ENCODE results near the gene TRIP6. TPM values are rescaled to one million over a fixed set of nuclear protein-coding genes. Genes with fewer than 3 reads are reported as not detected.

TRIP6 gene
- total RNA-seq, 1 donor from 2014 or later = 14.9 TPM

DNA sequence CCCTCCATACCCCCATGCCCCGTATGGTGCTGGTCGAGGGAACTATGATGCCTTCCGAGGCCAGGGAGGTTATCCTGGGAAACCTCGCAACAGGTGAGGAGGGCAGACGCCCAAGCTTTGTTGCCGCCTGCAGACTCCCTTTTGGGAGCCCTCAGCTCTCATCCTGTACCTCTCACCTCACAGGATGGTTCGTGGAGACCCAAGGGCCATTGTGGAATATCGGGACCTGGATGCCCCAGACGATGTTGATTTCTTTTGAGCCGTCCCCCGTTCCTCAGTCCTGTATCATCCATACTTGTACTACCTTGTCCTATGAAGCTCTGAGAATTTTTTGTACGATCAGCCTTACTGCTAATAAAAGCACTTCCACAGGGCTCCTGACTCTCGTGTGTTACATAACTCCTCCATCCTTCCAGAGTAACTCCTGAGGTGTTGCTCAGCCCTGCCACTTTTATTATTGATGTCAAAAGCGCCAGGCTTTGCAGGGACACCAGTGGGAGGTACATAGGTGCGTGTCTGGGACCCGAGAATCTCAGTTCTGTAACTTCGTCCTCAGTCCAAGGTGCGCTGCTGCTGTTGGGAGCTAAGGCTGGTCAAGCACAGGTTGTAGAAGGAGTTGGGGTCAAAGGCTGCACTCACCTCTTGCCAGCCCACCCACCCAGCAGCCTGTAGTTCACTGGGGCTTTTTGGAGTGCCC is 21.3 kb downstream of the TRIP6 start:
- peaks cover 39% of the 10 kb centered on the region for H3K36me3 Mint-ChIP-seq
- H3K9me3 Mint-ChIP-seq = no peaks in the 10 kb centered on the region
- peak overlapping the region; percentile 69 for H3K4me3 ChIP-seq
- peaks cover 10% of the 10 kb centered on the region for H3K4me1 ChIP-seq
- H3K9me3 ChIP-seq (ENCODE audit: low read depth) = no peaks in the 10 kb centered on the region
- H3K36me3 ChIP-seq = peaks cover under 1% of the 10 kb centered on the region
- H3K27me3 Mint-ChIP-seq (ENCODE audit: insufficient read depth, low read depth) = peaks cover 12% of the 10 kb centered on the region
- TF ChIP-seq, protein P1, sequence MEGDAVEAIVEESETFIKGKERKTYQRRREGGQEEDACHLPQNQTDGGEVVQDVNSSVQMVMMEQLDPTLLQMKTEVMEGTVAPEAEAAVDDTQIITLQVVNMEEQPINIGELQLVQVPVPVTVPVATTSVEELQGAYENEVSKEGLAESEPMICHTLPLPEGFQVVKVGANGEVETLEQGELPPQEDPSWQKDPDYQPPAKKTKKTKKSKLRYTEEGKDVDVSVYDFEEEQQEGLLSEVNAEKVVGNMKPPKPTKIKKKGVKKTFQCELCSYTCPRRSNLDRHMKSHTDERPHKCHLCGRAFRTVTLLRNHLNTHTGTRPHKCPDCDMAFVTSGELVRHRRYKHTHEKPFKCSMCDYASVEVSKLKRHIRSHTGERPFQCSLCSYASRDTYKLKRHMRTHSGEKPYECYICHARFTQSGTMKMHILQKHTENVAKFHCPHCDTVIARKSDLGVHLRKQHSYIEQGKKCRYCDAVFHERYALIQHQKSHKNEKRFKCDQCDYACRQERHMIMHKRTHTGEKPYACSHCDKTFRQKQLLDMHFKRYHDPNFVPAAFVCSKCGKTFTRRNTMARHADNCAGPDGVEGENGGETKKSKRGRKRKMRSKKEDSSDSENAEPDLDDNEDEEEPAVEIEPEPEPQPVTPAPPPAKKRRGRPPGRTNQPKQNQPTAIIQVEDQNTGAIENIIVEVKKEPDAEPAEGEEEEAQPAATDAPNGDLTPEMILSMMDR (IDR thresholded peaks at IDR 0.05) = no peak
- TF ChIP-seq EZH2 (IDR thresholded peaks at IDR 0.05) = no peak
- no peak for TF ChIP-seq EZH2phosphoT487 (IDR thresholded peaks at IDR 0.05)
- H3K27ac ChIP-seq = no peak overlapping the region
- H3K4me3 Mint-ChIP-seq = peak overlapping the region; percentile 80
- peaks cover 52% of the 10 kb centered on the region for H4K20me1 ChIP-seq (ENCODE audit: low read depth)
- H3K9ac ChIP-seq = peak overlapping the region; percentile 64
- no peak overlapping the region for H2AFZ ChIP-seq (replicated peaks)
- H3K27ac Mint-ChIP-seq = no peak overlapping the region
- H3K4me2 ChIP-seq = peak overlapping the region; percentile 95
- H3K4me1 Mint-ChIP-seq = peaks cover 30% of the 10 kb centered on the region
- no peak for DNase-seq (ENCODE audit: low spot score)
- no peaks in the 10 kb centered on the region for H3K27me3 ChIP-seq
- peaks cover 24% of the 10 kb centered on the region for H3K79me2 ChIP-seq (ENCODE audit: low read depth)
- peaks cover 59% of the 10 kb centered on the region for H3F3A ChIP-seq (ENCODE audit: low read depth)

DNA sequence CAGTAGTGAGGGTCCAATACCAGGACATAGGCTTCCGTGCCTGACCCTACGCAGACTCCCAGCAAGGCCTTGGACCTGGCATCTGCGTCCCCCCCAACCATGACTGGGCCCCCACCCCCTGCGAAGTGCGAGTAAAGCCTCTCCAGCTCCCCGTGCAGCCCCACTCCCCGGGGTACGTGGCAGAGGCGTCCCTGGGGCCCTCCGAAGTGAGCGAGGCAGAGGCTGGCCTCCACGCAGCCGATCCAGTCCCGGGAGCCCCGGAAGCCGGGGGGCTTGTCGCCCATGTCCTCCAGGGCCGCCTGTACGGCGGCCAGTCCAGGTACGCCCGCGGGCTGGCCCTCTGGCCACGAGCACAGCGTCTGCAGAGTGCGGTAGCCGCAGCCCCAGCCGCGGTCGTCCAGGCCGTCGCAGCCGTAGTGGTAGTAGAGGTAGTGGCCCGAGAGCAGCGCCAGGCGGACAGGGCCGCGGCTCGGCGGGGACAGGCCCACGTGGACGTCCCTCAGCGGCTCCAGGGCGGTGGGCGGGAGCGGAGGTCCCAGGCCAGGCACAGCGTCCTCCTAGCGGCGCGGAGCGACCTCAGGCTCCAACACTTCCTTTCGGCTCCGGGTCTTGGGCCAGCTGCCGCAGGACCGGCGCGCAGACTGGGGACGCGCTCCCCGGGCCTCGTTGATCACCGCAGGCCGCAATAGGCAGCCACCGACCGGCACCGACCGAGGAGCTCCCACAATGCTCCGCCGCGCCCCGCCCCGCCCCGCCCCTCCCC is 22.0 kb downstream of the TRIP6 start, which contains the start of gene UFSP1:
TSS of gene UFSP1 (minus strand) at position 728 of the 763 bp plus-strand sequence. CDS start at position 284, 444 bp downstream.
- peaks cover 52% of the 10 kb centered on the region for H3F3A ChIP-seq (ENCODE audit: low read depth)
- H3K4me2 ChIP-seq = peak within 1 kb of the TSS; percentile 95
- Mint-ChIP-seq H3K4me3 (peak within 1 kb of the TSS; percentile 92), H3K9me3 (no peaks in the 10 kb centered on the region), H3K27me3 (ENCODE audit: insufficient read depth, low read depth) (peaks cover 11% of the 10 kb centered on the region), H3K4me1 (peaks cover 32% of the 10 kb centered on the region), H3K27ac (peak within 1 kb of the TSS; percentile 80), H3K36me3 (peaks cover 31% of the 10 kb centered on the region)
- peaks cover 14% of the 10 kb centered on the region for H3K4me1 ChIP-seq
- peaks cover 17% of the 10 kb centered on the region for H3K79me2 ChIP-seq (ENCODE audit: low read depth)
- H3K36me3 ChIP-seq = no peaks in the 10 kb centered on the region
- H3K9me3 ChIP-seq (ENCODE audit: low read depth) = no peaks in the 10 kb centered on the region
- peak within 1 kb of the TSS; percentile 35 for H2AFZ ChIP-seq (replicated peaks)
- H3K4me3 ChIP-seq = peak within 1 kb of the TSS; percentile 69
- DNase-seq (ENCODE audit: low spot score) = no peak
- H4K20me1 ChIP-seq (ENCODE audit: low read depth) = peaks cover 47% of the 10 kb centered on the region
- peak within 1 kb of the TSS; percentile 73 for H3K27ac ChIP-seq
- peak within 1 kb of the TSS; percentile 64 for H3K9ac ChIP-seq
- TF ChIP-seq, protein P1 (IDR thresholded peaks at IDR 0.05) = peak; percentile 5
- no peak for TF ChIP-seq EZH2 (IDR thresholded peaks at IDR 0.05)
- H3K27me3 ChIP-seq = no peaks in the 10 kb centered on the region

DNA sequence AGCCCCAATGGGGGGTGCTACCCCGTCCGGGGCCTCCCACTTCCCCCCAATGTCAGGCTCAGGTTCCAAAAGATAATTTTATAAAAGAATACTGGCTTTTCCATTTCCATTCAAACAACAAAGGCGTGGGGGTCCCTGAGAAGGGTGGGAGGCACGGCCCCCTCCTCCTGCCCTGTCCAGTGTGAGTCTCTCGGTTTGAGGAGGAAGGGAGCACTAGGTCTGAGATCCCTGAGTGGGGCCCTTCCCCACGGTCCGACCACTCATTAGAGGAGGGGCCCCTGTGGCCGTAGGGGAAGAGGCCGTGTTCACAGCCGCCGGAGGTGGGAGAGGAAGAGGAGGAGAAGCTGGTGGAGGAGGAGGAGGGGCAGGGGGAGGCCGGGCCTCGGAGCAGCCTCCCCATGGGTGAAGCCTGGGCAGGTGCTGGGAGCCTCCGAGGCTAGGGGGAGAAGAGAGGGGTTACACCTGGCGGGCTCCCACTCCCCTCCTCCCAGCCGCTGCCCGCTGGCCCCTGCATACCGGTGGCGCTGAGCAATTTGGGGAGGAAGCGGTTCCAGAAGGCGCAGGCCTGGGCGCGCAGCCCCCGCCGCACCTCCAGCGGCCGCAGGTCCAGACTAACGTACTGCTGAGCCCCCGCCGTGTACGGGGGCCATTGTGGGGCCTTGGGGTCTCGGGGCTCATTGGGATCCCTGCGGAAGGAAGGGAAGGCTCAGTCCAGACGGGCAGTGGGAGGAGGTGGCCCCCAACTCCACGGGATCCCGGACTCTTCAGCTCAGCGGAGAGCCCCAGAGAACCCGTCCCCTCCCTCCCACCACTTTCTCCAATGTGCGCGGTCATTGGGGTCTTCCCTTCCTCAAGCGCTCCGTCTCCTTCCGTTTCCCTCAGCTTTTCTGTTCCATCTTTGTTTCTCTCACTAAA is 23.7 kb downstream of the TRIP6 start:
- peaks cover 12% of the 10 kb centered on the region for H3K27me3 ChIP-seq
- H3F3A ChIP-seq (ENCODE audit: low read depth) = peaks cover 43% of the 10 kb centered on the region
- H3K36me3 ChIP-seq = no peaks in the 10 kb centered on the region
- H4K20me1 ChIP-seq (ENCODE audit: low read depth) = peaks cover 33% of the 10 kb centered on the region
- H3K9me3 ChIP-seq (ENCODE audit: low read depth) = no peaks in the 10 kb centered on the region
- no peak overlapping the region for H2AFZ ChIP-seq (replicated peaks)
- H3K4me2 ChIP-seq = peak overlapping the region; percentile 95
- H3K4me1 Mint-ChIP-seq = peaks cover 34% of the 10 kb centered on the region
- H3K4me3 Mint-ChIP-seq = peak overlapping the region; percentile 92
- H3K27ac ChIP-seq = no peak overlapping the region
- H3K4me1 ChIP-seq = peaks cover 18% of the 10 kb centered on the region
- DNase-seq (ENCODE audit: low spot score) = peak; percentile 45
- H3K27ac Mint-ChIP-seq = peak overlapping the region; percentile 80
- peaks cover 14% of the 10 kb centered on the region for H3K79me2 ChIP-seq (ENCODE audit: low read depth)
- peak overlapping the region; percentile 69 for H3K4me3 ChIP-seq
- no peak overlapping the region for H3K9ac ChIP-seq
- peaks cover 18% of the 10 kb centered on the region for H3K36me3 Mint-ChIP-seq
- peaks cover 14% of the 10 kb centered on the region for H3K27me3 Mint-ChIP-seq (ENCODE audit: insufficient read depth, low read depth)
- H3K9me3 Mint-ChIP-seq = no peaks in the 10 kb centered on the region
- TF ChIP-seq, protein P1 (IDR thresholded peaks at IDR 0.05) = no peak
- TF ChIP-seq EZH2phosphoT487 (IDR thresholded peaks at IDR 0.05) (no peak), EZH2 (IDR thresholded peaks at IDR 0.05) (no peak)

Data from neural progenitor cell (in vitro differentiated cells).